GM19395 (cell line): Measurements from ENCODE around the gene OLIG2.

Source experiments
- ATAC-seq: cut with Tn5 transposase; IDR thresholded peaks from one replicate; pipeline ENCODE4 v1.9.1; 2021; ENCODE audit warnings: mild to moderate bottlenecking, moderate library complexity; ENCODE audit not compliant: unreplicated experiment

Gene OLIG2

GRCh38 chr21:33063907-33064622 is 38.3 kb downstream of the OLIG2 start:
- no peak for ATAC-seq

- no peak for ATAC-seq
Observed at GRCh38 chr21:33064623-33065390, 39.1 kb downstream of the OLIG2 start.

GRCh38 chr21:33067043-33067442 is 41.3 kb downstream of the OLIG2 start:
- no peak for ATAC-seq

GRCh38 chr21:33067457-33067856 is 41.7 kb downstream of the OLIG2 start:
- ATAC-seq, result no peak

GRCh38 chr21:33069243-33069642 is 43.5 kb downstream of the OLIG2 start:
- no peak for ATAC-seq

- no peak for ATAC-seq
Observed at GRCh38 chr21:33069645-33069993, 43.9 kb downstream of the OLIG2 start.

- ATAC-seq, result peak; percentile 56
Observed at GRCh38 chr21:33069994-33070743, 44.4 kb downstream of the OLIG2 start, which contains the start of gene OLIG1. Gene OLIG1 (plus strand): TSS chr21:33070141. CDS start chr21:33070247, 106 bp downstream.

GRCh38 chr21:33070744-33070997 is 44.9 kb downstream of the OLIG2 start:
- peak; percentile 25 for ATAC-seq

GRCh38 chr21:33070998-33071769 is 45.4 kb downstream of the OLIG2 start:
- no peak for ATAC-seq

- ATAC-seq, result no peak
Observed at GRCh38 chr21:33071770-33072306, 46.1 kb downstream of the OLIG2 start.

- ATAC-seq, result no peak
Observed at GRCh38 chr21:33073636-33074035, 47.9 kb downstream of the OLIG2 start.

- no peak for ATAC-seq
Observed at GRCh38 chr21:33075128-33075527, 49.4 kb downstream of the OLIG2 start.

GRCh38 chr21:33075596-33076195 is 50.0 kb downstream of the OLIG2 start:
- no peak for ATAC-seq

- no peak for ATAC-seq
Observed at GRCh38 chr21:33076600-33077329, 51.0 kb downstream of the OLIG2 start.
